GM19395 (cell line): ENCODE measurements around the gene SCGB3A1.

Source experiments
- ATAC-seq: cut with Tn5 transposase; IDR thresholded peaks from one replicate; pipeline ENCODE4 v1.9.1; 2021; ENCODE audit warnings: mild to moderate bottlenecking, moderate library complexity; ENCODE audit not compliant: unreplicated experiment

Gene SCGB3A1

GRCh38 chr5:180590543-180591310, 572 bp downstream of the SCGB3A1 start:
- no peak for ATAC-seq

- no peak for ATAC-seq
These were observed 1.3 kb downstream of the SCGB3A1 start for GRCh38 chr5:180589771-180590542.

GRCh38 chr5:180586870-180587269, 4.4 kb downstream of the SCGB3A1 start:
- ATAC-seq = no peak

- ATAC-seq = no peak
These were observed 5.1 kb downstream of the SCGB3A1 start for GRCh38 chr5:180586204-180586603.

- no peak for ATAC-seq
These were observed 7.6 kb downstream of the SCGB3A1 start for GRCh38 chr5:180583738-180584137.

GRCh38 chr5:180580681-180581080, 10.6 kb downstream of the SCGB3A1 start:
- no peak for ATAC-seq

GRCh38 chr5:180575571-180575970, 15.7 kb downstream of the SCGB3A1 start:
- ATAC-seq = no peak

- no peak for ATAC-seq
These were observed 22.4 kb downstream of the SCGB3A1 start for GRCh38 chr5:180568914-180569313.

GRCh38 chr5:180563994-180564393, 27.3 kb downstream of the SCGB3A1 start:
- ATAC-seq = no peak

- ATAC-seq = no peak
These were observed 33.1 kb downstream of the SCGB3A1 start for GRCh38 chr5:180558232-180558631.

- no peak for ATAC-seq
These were observed 34.0 kb downstream of the SCGB3A1 start for GRCh38 chr5:180557217-180557809.

GRCh38 chr5:180555168-180555921, 36.0 kb downstream of the SCGB3A1 start:
- ATAC-seq = no peak

- ATAC-seq = no peak
These were observed 37.8 kb downstream of the SCGB3A1 start for GRCh38 chr5:180553530-180553929.

GRCh38 chr5:180548563-180548962, 42.7 kb downstream of the SCGB3A1 start:
- ATAC-seq = no peak

- ATAC-seq = no peak
These were observed 46.1 kb downstream of the SCGB3A1 start for GRCh38 chr5:180545248-180545647.

- no peak for ATAC-seq
These were observed 49.6 kb downstream of the SCGB3A1 start for GRCh38 chr5:180541710-180542109.
